H1 (cell line): Measurements from ENCODE around the gene ADH1C. TPM values are rescaled to one million over a fixed set of nuclear protein-coding genes. Genes with fewer than 3 reads are reported as not detected.

Experiments
- CTCF ChIA-PET: fragments of 300-600 bp; sonication (Branson Sonifier 250); formaldehyde crosslinking; loops from one replicate; lab custom pipeline; 2021; ENCODE audit not compliant: partially characterized antibody; lab: Charles Lee
- POLR2A ChIA-PET: fragments of 300-600 bp; sonication (Branson Sonifier 250); formaldehyde crosslinking; loops from one replicate; lab custom pipeline; 2021; ENCODE audit warnings: inconsistent platforms; ENCODE audit not compliant: partially characterized antibody; lab: Charles Lee
- DNase-seq, 2 experiments: peaks; one replicate each; pipeline versions ENCODE4 v3.0.0 to v3.0.0-alpha.2; 2010 to 2022; ENCODE audit warnings: low spot score in 2 of 2, low read depth in 1 of 2, mixed read lengths in 1 of 2
- FAIRE-seq: peaks from 2 replicates; lab custom pipeline; 2011; peaks lifted over from hg19 to GRCh38; lab: Jason Lieb, UNC
- H2AFZ ChIP-seq: 2 replicates; pipeline ENCODE4 v1.8.1; 2012; ENCODE audit warnings: low read length, inconsistent platforms
- H2AK5ac ChIP-seq: 2 replicates; pipeline ENCODE4 v1.6.1; 2013; ENCODE audit warnings: low read depth, low read length
- H2BK120ac ChIP-seq: replicated peaks from 2 replicates; pipeline ENCODE3; 2013; ENCODE audit warnings: low read depth, low read length, inconsistent platforms
- H2BK12ac ChIP-seq: 2 replicates; pipeline ENCODE4 v1.6.1; 2013; ENCODE audit warnings: low read depth, low read length
- H2BK15ac ChIP-seq: 2 replicates; pipeline ENCODE4 v1.6.1; 2013; ENCODE audit warnings: low read length
- H2BK20ac ChIP-seq: 2 replicates; pipeline ENCODE4 v1.6.1; 2013; ENCODE audit warnings: low read length
- H2BK5ac ChIP-seq: 2 replicates; pipeline ENCODE4 v1.6.1; 2013; ENCODE audit warnings: low read depth, low read length
- H3K14ac ChIP-seq: 2 replicates; pipeline ENCODE4 v1.6.1; 2013; ENCODE audit warnings: inconsistent platforms; ENCODE audit not compliant: insufficient read length
- H3K18ac ChIP-seq: 2 replicates; pipeline ENCODE4 v1.6.1; 2013; ENCODE audit warnings: low read length; ENCODE audit errors: extremely low read depth
- H3K23ac ChIP-seq: 2 replicates; pipeline ENCODE4 v1.6.1; 2013; ENCODE audit warnings: inconsistent platforms; ENCODE audit not compliant: insufficient read length
- H3K23me2 ChIP-seq: 2 replicates; pipeline ENCODE4 v1.6.1; 2013; ENCODE audit warnings: low read depth, low read length
- H3K27ac ChIP-seq: 2 replicates; pipeline ENCODE4 v1.6.1; 2011; ENCODE audit warnings: low read depth, low read length, inconsistent platforms
- H3K27me3 ChIP-seq, 4 experiments: replicated peaks in 1 of 4; 1 replicate in 1 of 4; 2 replicates in 3 of 4; pipeline versions ENCODE4 v1.6.1 to v1.8.1; 2011 to 2013; ENCODE audit warnings: low read length in 3 of 4, mild to moderate bottlenecking in 3 of 4, inconsistent platforms in 2 of 4, mixed read lengths in 2 of 4, moderate library complexity in 1 of 4; ENCODE audit not compliant: control insufficient read depth in 3 of 4, insufficient read depth in 3 of 4; ENCODE audit errors: extremely low read depth in 1 of 4
- H3K36me3 ChIP-seq, 4 experiments: 2 replicates each; pipeline versions ENCODE4 v1.6.1 to v1.8.1; 2011 to 2013; ENCODE audit warnings: mild to moderate bottlenecking in 4 of 4, low read length in 3 of 4, moderate library complexity in 2 of 4, control low read depth in 1 of 4, inconsistent platforms in 1 of 4; ENCODE audit not compliant: insufficient read depth in 4 of 4, control insufficient read depth in 2 of 4
- H3K4ac ChIP-seq: replicated peaks from 2 replicates; pipeline ENCODE3; 2013; ENCODE audit warnings: low read length, low read depth, mixed read lengths, inconsistent platforms; ENCODE audit not compliant: insufficient read length
- H3K4me1 ChIP-seq, 4 experiments: replicated peaks in 1 of 4; 1 replicate in 1 of 4; 2 replicates in 3 of 4; pipeline versions ENCODE4 v1.6.1 to v1.8.1; 2011 to 2013; ENCODE audit warnings: low read length in 3 of 4, inconsistent platforms in 2 of 4, mixed read lengths in 1 of 4; ENCODE audit not compliant: insufficient read depth in 4 of 4, control insufficient read depth in 3 of 4
- H3K4me2 ChIP-seq, 2 experiments: 2 replicates each; pipeline versions ENCODE4 v1.6.1 to v1.8.1; 2011 to 2013; ENCODE audit warnings: low read depth in 2 of 2, low read length in 2 of 2, control low read depth in 1 of 2, inconsistent platforms in 1 of 2, mild to moderate bottlenecking in 1 of 2; ENCODE audit not compliant: insufficient read depth in 1 of 2
- H3K4me3 ChIP-seq, 4 experiments: fragments of 200-600, 300-600 bp in 1 of 4; sonication (generic), shearing (Covaris generic), sonication (Bioruptor Twin) in 1 of 4; 2 replicates each; pipeline versions ENCODE4 v1.5.1 to v1.8.1; 2011 to 2016; ENCODE audit warnings: low read length in 4 of 4, low read depth in 3 of 4, control low read depth in 2 of 4, inconsistent platforms in 2 of 4, mild to moderate bottlenecking in 2 of 4, mixed read lengths in 1 of 4, moderate library complexity in 1 of 4; ENCODE audit not compliant: insufficient read depth in 2 of 4; ENCODE audit errors: extremely low read depth in 1 of 4
- H3K56ac ChIP-seq: replicated peaks from 2 replicates; pipeline ENCODE3; 2013; ENCODE audit warnings: low read depth, mild to moderate bottlenecking, mixed read lengths, low read length, inconsistent platforms; ENCODE audit not compliant: insufficient read length
- H3K79me1 ChIP-seq: 2 replicates; pipeline ENCODE4 v1.6.1; 2013; ENCODE audit warnings: low read depth, low read length, control low read depth
- H3K79me2 ChIP-seq, 2 experiments: 2 replicates each; pipeline versions ENCODE4 v1.6.1 to v1.8.1; 2012 to 2013; ENCODE audit warnings: low read length in 2 of 2, mild to moderate bottlenecking in 2 of 2, inconsistent platforms in 1 of 2; ENCODE audit not compliant: insufficient read depth in 2 of 2, control insufficient read depth in 1 of 2
- H3K9ac ChIP-seq, 4 experiments: replicated peaks in 1 of 4; 1 replicate in 1 of 4; 2 replicates in 3 of 4; pipeline versions ENCODE4 v1.6.1 to v1.8.1; 2011 to 2013; ENCODE audit warnings: low read depth in 3 of 4, low read length in 3 of 4, control low read depth in 2 of 4, mild to moderate bottlenecking in 2 of 4, moderate library complexity in 2 of 4, inconsistent platforms in 1 of 4; ENCODE audit errors: extremely low read depth in 1 of 4
- H3K9me3 ChIP-seq, 2 experiments: 2 replicates each; pipeline versions ENCODE4 v1.6.1 to v1.8.1; 2012 to 2013; ENCODE audit warnings: mild to moderate bottlenecking in 2 of 2, moderate library complexity in 2 of 2, control low read depth in 1 of 2, inconsistent platforms in 1 of 2, low read depth in 1 of 2, low read length in 1 of 2, mixed read lengths in 1 of 2; ENCODE audit not compliant: insufficient read depth in 2 of 2
- H4K20me1 ChIP-seq, 2 experiments: replicated peaks in 1 of 2; 2 replicates each; pipeline versions ENCODE3 to v1.8.1; 2011 to 2013; ENCODE audit warnings: inconsistent platforms in 2 of 2, low read length in 2 of 2, mild to moderate bottlenecking in 1 of 2; ENCODE audit not compliant: insufficient read depth in 2 of 2, control insufficient read depth in 1 of 2
- H4K5ac ChIP-seq: 2 replicates; pipeline ENCODE4 v1.6.1; 2013; ENCODE audit warnings: low read length, low read depth, mixed read lengths, inconsistent platforms; ENCODE audit not compliant: insufficient read length
- H4K8ac ChIP-seq: 2 replicates; pipeline ENCODE4 v1.8.0; 2013; ENCODE audit warnings: mild to moderate bottlenecking, moderate library complexity, low read length, inconsistent platforms; ENCODE audit not compliant: insufficient read depth; ENCODE audit errors: extremely low read depth
- H4K91ac ChIP-seq: replicated peaks from 2 replicates; pipeline ENCODE3; 2013; ENCODE audit warnings: low read length, mixed read lengths, inconsistent platforms; ENCODE audit not compliant: insufficient read length
- ATF3 ChIP-seq: IDR thresholded peaks from 2 replicates; pipeline ENCODE4 v1.6.1; 2011; ENCODE audit warnings: low read depth, mild to moderate bottlenecking, low read length; ENCODE audit not compliant: insufficient read depth
- BCL11A ChIP-seq, 2 experiments: IDR thresholded peaks; one replicate each; pipeline ENCODE4 v1.6.1; 2011; ENCODE audit warnings: low read depth in 2 of 2, low read length in 2 of 2, mild to moderate bottlenecking in 2 of 2
- KDM4A ChIP-seq: IDR thresholded peaks from one replicate; pipeline ENCODE4 v1.7.1; 2012; ENCODE audit warnings: low read depth, mild to moderate bottlenecking, moderate library complexity, low read length, inconsistent platforms; ENCODE audit not compliant: severe bottlenecking
- MAX ChIP-seq: IDR thresholded peaks from 2 replicates; pipeline ENCODE4 v1.6.1; 2012; ENCODE audit warnings: inconsistent platforms
- RAD21 ChIP-seq, 2 experiments: IDR thresholded peaks in 1 of 2; conservative IDR thresholded peaks in 1 of 2; 2 replicates each; pipeline ENCODE4 v1.6.1; 2011; ENCODE audit warnings: low read depth in 2 of 2, low read length in 2 of 2, improper control_type of control experiment in 1 of 2, inconsistent platforms in 1 of 2, mild to moderate bottlenecking in 1 of 2, moderate library complexity in 1 of 2
- SIX5 ChIP-seq: IDR thresholded peaks from 2 replicates; pipeline ENCODE4 v1.6.1; 2011; ENCODE audit warnings: mild to moderate bottlenecking, low read depth, low read length
- WGBS, 2 experiments: shearing (Covaris generic) in 1 of 2; methylation state at CpG; one replicate each; pipeline versions ENCODE4 v1.1.6 to v1.1.7; 2013 to 2015; ENCODE audit warnings: low lambda C conversion rate in 2 of 2, mixed read lengths in 2 of 2, inconsistent platforms in 1 of 2, low coverage in 1 of 2, missing lambda C conversion rate in 1 of 2; ENCODE audit not compliant: insufficient replicate concordance in 2 of 2, insufficient coverage in 1 of 2, insufficient read length in 1 of 2; ENCODE audit errors: extremely low coverage in 1 of 2, missing lambda C conversion rate in 1 of 2; 5-methylcytosine and 5-hydroxymethylcytosine counted together
- polyA plus RNA-seq, 7 experiments: library from polyadenylated mRNA; depleted of rRNA in 3 of 7; stranded (reverse) in 5 of 7; unstranded in 2 of 7; fragments of >200 nt in 5 of 7; fragments of 200-250 nt in 2 of 7; gene quantifications; 1 replicate in 5 of 7; 2 replicates in 1 of 7; 4 replicates in 1 of 7; pipeline versions ENCODE4 v1.2.1 to v1.2.3, GENCODE V29; 2011 to 2013; ENCODE audit warnings: missing spikeins in 2 of 7, mixed read lengths in 2 of 7
- total RNA-seq: library from RNA; stranded (reverse); fragmentation: NEBNext Ultra II Directional; extraction: Animal tissue kit (Norgen Biotek cat#: 25700); gene quantifications from 2 replicates; pipeline ENCODE4 v1.2.1, GENCODE V29; 2021

The ADH1C gene
- total and polyA plus RNA-seq, 2 of the 8 experiments (the other 6 are each of a cell fraction or from before 2014, with no cell fraction given): not detected

GRCh38 chr4:99383399-99383798 is 30.9 kb upstream of the ADH1C start:
- no peak overlapping the region for H3K4me2 ChIP-seq
- FAIRE-seq (no peak), DNase-seq (no peak)
- 93% methylated on average over 3 of the region's 3 CpGs; no CpG with 5 or more reads in 1 of the 2 experiments for WGBS, 2 experiments
- no peaks in the 10 kb centered on the region for H3K27me3 ChIP-seq
- no peak overlapping the region for H2BK20ac ChIP-seq
- H4K91ac ChIP-seq: no peak overlapping the region
- H2BK15ac ChIP-seq: no peak overlapping the region
- no peak overlapping the region for H3K4me3 ChIP-seq
- H3K23me2 ChIP-seq: no peaks in the 10 kb centered on the region
- no peak overlapping the region for H3K14ac ChIP-seq
- no peak overlapping the region for H3K56ac ChIP-seq
- no peaks in the 10 kb centered on the region for H4K20me1 ChIP-seq
- no peaks in the 10 kb centered on the region for H3K36me3 ChIP-seq
- H3K9me3 ChIP-seq: no peaks in the 10 kb centered on the region
- no peak overlapping the region for H2BK120ac ChIP-seq
- no peak overlapping the region for H3K23ac ChIP-seq
- no peaks in the 10 kb centered on the region for H3K79me1 ChIP-seq
- TF ChIP-seq MAX (no peak), KDM4A (no peak), ATF3 (no peak), RAD21 (IDR thresholded peaks at IDR 0.05 in 1 of 2, conservative IDR thresholded peaks at IDR 0.05 in 1 of 2; ENCODE audit: low read depth in 2 of 2, low read length in 2 of 2) (no peak), BCL11A (IDR thresholded peaks at IDR 0.05; ENCODE audit: low read depth in 2 of 2, low read length in 2 of 2) (no peak), SIX5 (no peak)
- H2BK5ac ChIP-seq: no peak overlapping the region
- no peaks in the 10 kb centered on the region for H3K4me1 ChIP-seq
- no peak overlapping the region for H2BK12ac ChIP-seq
- ChIA-PET POLR2A (no interaction called here), CTCF (interaction anchor here (0.9 to 3.5 kb wide), 2 partner anchors 19 to 20 kb away, joined by 3 to 11 read pairs; no protein-coding TSS in a partner anchor)
- H3K9ac ChIP-seq: no peak overlapping the region
- no peak overlapping the region for H3K18ac ChIP-seq
- no peak overlapping the region for H3K27ac ChIP-seq
- no peak overlapping the region for H4K8ac ChIP-seq
- no peak overlapping the region for H3K4ac ChIP-seq
- no peak overlapping the region for H2AK5ac ChIP-seq
- no peaks in the 10 kb centered on the region for H3K79me2 ChIP-seq
- H2AFZ ChIP-seq: no peak overlapping the region
- no peak overlapping the region for H4K5ac ChIP-seq
